Skeletal muscle satellite cell (primary cell): ENCODE results near the gene PNPLA2.

Experiments
- H3K27me3 ChIP-seq: 2 replicates; pipeline ENCODE4 v1.7.0; 2013; ENCODE audit warnings: low read length; ENCODE audit not compliant: control insufficient read depth, insufficient read depth
- H3K36me3 ChIP-seq: 2 replicates; pipeline ENCODE4 v1.7.0; 2013; ENCODE audit warnings: mild to moderate bottlenecking, control low read depth, low read length; ENCODE audit not compliant: insufficient read depth
- H3K4me1 ChIP-seq: 2 replicates; pipeline ENCODE4 v1.7.0; 2013; ENCODE audit warnings: low read length; ENCODE audit not compliant: control insufficient read depth, insufficient read depth
- H3K4me2 ChIP-seq: 2 replicates; pipeline ENCODE4 v1.7.0; 2013; ENCODE audit warnings: mild to moderate bottlenecking, low read length
- H3K4me3 ChIP-seq: 2 replicates; pipeline ENCODE4 v1.7.0; 2013; ENCODE audit warnings: low read length
- H3K9ac ChIP-seq: 2 replicates; pipeline ENCODE4 v1.7.0; 2013; ENCODE audit warnings: mild to moderate bottlenecking, low read depth, low read length, moderate library complexity
- H3K9me3 ChIP-seq: replicated peaks from 2 replicates; pipeline ENCODE4 v1.7.0; 2013; ENCODE audit warnings: mild to moderate bottlenecking, control low read depth, low read length

PNPLA2 gene

DNA sequence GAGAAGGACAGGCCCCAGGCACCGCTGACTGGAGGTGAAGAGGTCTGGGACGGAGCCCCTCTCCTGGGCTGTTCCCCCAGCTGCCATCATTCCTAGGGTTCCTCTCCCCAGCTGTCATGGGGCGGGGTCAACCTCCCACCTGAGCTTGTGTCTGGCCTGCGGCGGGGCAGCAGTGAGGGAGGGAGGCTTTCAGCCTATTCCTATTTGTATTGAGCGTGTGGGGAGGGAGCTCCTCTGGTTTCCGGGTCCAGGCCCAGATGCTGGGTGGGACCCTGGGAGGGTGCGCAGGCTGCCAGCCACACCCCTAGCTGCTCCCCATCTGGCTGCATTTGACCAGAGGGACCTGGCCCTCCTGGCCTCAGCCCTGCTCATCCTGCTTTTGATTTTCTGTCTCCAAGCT lies 37.7 kb downstream of the PNPLA2 start:
- Histone ChIP-seq H3K9ac (no peak overlapping the region), H3K36me3 (peaks cover 14% of the 10 kb centered on the region), H3K27me3 (no peaks in the 10 kb centered on the region), H3K4me3 (no peak overlapping the region), H3K4me1 (peaks cover 8% of the 10 kb centered on the region), H3K9me3 (no peaks in the 10 kb centered on the region), H3K4me2 (no peak overlapping the region)

DNA sequence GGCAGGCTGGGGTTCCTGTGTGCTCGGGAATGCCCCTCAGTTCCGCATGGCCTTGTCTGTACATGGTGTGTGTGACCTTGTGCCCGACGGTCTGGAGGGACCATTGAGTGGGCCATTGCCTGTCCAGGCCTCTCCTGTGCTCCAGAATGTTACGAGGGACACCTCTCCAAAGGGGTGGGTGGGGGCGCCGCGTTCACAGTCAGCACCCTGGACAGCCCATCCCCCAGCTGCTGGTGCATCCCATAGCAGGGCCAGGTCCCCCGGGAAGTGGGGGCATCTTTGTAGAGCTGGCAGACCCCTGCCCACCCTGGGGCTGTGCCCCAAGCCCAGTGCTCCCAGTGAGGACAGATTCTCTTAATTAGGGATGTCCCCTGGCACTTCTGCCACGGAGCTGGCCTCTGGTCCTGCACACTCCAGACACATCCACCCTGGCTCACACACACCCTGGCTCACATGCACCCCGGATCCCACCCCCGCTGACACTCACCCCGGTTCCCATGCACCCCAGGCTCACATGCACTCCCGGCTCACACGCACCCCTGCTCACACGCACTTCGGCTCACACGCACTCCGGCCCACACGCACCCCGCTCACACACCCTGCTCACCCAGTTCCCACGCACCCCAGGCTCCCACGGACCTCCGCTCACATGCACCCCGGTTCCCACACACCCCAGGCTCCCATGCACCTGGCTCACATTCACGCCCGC lies 39.5 kb downstream of the PNPLA2 start:
- no peak overlapping the region for H3K4me3 ChIP-seq
- no peak overlapping the region for H3K4me2 ChIP-seq
- H3K27me3 ChIP-seq, result no peaks in the 10 kb centered on the region
- H3K36me3 ChIP-seq, result peaks cover 23% of the 10 kb centered on the region
- H3K9ac ChIP-seq, result no peak overlapping the region
- no peaks in the 10 kb centered on the region for H3K9me3 ChIP-seq
- peaks cover 8% of the 10 kb centered on the region for H3K4me1 ChIP-seq

DNA sequence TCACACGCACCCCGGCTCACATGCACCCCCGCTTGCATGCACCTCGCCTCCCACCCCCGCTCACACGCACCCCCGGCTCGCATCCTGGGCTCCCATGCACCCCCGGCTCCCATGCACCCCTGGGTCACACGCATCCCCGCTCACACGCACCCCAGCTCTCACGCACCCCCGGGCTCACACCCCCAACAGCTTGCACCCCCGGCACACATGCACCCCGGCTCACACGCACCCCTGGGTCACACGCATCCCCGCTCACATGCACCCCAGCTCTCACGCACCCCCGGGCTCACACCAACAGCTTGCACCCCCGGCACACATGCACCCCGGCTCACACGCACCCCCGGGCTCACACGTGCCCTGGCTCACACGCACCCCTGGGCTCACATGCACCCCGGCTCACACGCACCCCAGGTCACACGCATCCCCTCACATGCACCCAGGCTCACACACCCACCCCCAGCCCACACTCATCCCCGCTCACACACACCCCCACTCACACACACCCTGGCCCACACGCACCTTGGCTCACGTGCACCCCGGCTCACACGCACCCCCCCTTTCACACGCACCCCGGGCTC lies 40.1 kb downstream of the PNPLA2 start:
- H3K36me3 ChIP-seq, result peaks cover 29% of the 10 kb centered on the region

DNA sequence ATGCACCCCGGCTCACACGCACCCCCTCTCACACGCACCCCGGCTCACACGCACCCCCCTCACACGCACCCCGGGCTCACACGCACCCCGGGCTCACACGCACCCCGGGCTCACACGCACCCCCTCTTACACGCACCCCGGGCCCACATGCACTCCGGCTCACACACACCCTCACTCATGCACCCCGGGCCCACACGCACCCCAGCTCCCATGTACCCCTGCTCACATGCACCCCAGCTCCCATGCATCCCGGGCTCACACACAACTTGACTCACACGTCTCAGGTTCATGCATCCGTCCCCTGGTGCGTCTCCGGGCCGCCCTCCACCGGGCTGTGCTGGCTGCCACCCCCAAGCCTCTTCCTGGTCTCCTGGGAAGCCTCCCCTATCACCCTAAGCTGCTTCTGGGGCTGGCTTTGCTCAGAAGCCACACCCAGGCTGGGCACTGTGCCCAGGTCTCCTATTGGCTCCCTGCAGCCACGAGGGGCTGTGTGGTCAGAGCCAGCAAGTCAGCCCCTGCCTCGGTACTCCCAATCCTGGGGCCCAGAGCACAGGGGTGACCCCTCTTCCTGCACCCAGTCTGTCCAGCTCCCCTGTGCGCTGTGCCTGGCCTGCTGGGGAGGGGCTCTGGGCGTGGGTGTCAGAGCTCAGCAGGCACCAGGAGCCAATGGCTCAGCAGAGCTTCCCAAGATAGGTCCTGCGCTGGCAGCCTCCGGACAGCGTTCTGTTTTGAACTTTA lies 40.8 kb downstream of the PNPLA2 start:
- Histone ChIP-seq H3K36me3 (peaks cover 36% of the 10 kb centered on the region), H3K9ac (no peak overlapping the region), H3K4me1 (peaks cover 8% of the 10 kb centered on the region), H3K27me3 (no peaks in the 10 kb centered on the region), H3K4me3 (no peak overlapping the region), H3K4me2 (peak overlapping the region; percentile 4), H3K9me3 (no peaks in the 10 kb centered on the region)

More for the DNA sequence above, 40.1 kb downstream of the PNPLA2 start:
- peaks cover 8% of the 10 kb centered on the region for H3K4me1 ChIP-seq
- no peak overlapping the region for H3K4me3 ChIP-seq
- H3K4me2 ChIP-seq, result no peak overlapping the region
- H3K27me3 ChIP-seq, result no peaks in the 10 kb centered on the region
- H3K9ac ChIP-seq, result no peak overlapping the region
- H3K9me3 ChIP-seq, result no peaks in the 10 kb centered on the region

DNA sequence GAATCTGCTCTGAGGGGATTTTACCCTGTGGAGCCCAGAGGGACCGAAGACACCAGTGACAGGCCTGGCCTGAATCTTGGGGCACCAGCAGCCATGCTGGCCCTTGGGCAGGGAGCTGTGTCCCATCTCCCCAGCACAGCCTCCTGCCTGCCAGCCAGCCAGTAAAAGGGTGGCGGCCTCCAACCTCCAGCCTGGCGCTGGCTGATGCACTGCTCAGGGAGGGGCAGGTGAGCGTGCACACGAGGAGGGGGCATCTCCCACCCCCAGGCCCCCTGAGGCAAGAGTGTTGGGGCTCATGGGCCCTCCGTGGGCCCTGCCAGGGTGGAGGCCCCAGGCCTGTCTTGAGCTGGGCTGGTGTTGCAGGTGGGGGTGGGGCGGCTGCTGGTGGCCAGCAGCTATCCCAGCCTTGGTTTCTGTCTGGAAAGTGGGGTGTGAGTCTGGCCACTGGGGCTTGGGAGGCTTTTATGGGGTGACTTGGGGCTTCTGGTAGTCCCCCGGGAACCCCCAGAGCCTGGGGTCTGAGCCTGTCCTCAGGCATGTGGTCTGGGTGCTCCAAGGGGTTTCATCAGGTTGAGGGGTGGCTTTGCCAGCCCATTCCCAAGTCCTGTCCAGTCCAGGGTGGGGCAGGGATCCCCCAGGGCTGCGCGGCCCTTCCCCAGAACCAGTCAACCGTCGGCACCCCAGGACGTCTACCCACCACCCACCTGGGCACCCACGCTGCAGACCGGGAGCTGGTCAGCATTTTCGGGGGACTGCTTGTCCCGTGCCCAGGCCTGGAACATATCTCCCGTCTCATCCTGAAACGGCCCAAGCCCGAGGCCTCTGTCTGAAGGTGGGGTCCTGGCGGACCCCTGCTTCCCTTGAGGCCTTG lies 41.8 kb downstream of the PNPLA2 start:
- no peak overlapping the region for H3K9ac ChIP-seq
- no peaks in the 10 kb centered on the region for H3K27me3 ChIP-seq
- H3K4me1 ChIP-seq, result peaks cover 8% of the 10 kb centered on the region
- H3K4me3 ChIP-seq, result no peak overlapping the region
- no peaks in the 10 kb centered on the region for H3K9me3 ChIP-seq
- H3K36me3 ChIP-seq, result peaks cover 42% of the 10 kb centered on the region
- H3K4me2 ChIP-seq, result no peak overlapping the region

DNA sequence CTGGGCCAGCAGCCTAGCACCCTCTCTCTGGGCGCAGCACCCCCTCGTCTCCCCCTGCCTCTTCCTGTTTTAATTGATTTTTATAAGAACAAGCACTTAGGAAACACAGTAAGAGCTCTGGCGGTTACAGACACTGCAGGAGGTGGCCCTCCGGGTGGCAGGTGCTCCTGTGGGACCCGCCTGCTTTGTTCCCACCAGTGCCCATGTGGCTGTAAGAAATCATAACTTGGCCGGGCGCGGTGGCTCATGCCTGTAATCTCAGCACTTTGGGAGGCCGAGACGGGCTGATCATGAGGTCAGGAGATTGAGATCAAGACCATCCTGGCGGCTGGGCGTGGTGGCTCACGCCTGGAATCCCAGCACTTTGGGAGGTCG lies 42.4 kb downstream of the PNPLA2 start:
- Histone ChIP-seq H3K9me3 (no peaks in the 10 kb centered on the region), H3K4me2 (no peak overlapping the region), H3K36me3 (peaks cover 44% of the 10 kb centered on the region), H3K9ac (no peak overlapping the region), H3K27me3 (no peaks in the 10 kb centered on the region), H3K4me1 (peaks cover 8% of the 10 kb centered on the region), H3K4me3 (no peak overlapping the region)

DNA sequence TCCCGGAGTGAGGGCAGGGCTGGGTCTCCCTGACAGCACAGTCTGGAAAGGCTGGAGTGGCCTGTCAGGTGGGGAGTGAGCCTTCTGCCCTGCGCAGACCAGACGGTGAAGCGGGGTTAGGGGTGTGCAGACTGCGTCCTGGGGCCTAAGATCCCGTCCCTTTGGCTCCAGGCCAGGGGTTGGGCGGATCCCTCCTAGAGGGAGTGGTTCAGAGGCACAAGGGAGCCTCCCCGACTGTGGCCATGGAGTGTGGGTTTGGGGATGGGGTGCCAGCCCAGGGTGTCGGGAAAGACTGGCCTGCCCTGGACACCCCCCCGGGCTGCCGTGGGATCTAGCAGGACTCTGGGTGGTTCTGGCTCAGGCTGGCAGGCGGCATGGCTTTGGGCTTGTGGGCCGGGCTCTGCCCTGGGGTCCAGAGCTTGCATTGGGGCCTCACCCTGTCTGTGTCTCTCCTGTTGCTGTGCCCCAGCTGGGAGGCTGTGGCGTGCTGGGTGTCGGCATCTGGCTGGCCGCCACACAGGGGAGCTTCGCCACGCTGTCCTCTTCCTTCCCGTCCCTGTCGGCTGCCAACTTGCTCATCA lies 43.5 kb downstream of the PNPLA2 start:
- no peaks in the 10 kb centered on the region for H3K27me3 ChIP-seq
- H3K9me3 ChIP-seq, result no peaks in the 10 kb centered on the region
- H3K9ac ChIP-seq, result no peak overlapping the region
- peaks cover 53% of the 10 kb centered on the region for H3K36me3 ChIP-seq
- peaks cover 8% of the 10 kb centered on the region for H3K4me1 ChIP-seq
- H3K4me2 ChIP-seq, result no peak overlapping the region
- H3K4me3 ChIP-seq, result no peak overlapping the region

DNA sequence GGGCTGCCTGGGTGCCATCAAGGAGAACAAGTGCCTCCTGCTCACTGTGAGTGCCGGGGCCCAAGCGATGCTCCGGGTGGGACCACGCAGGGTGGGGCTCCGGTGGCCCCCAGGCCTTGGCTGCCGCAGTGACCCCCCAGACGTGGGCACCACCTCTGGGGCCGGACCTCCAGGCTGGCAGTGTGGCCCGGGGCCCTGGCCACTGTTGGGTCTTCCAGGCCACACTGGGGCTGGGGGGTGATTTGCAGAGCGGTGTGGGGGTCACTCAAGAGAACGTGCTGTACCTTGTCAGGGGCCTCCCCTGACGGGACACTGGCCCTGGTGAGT lies 43.9 kb downstream of the PNPLA2 start:
- Histone ChIP-seq H3K9ac (no peak overlapping the region), H3K27me3 (no peaks in the 10 kb centered on the region), H3K4me3 (no peak overlapping the region), H3K4me2 (no peak overlapping the region), H3K4me1 (peaks cover 8% of the 10 kb centered on the region), H3K9me3 (no peaks in the 10 kb centered on the region), H3K36me3 (peaks cover 53% of the 10 kb centered on the region)

DNA sequence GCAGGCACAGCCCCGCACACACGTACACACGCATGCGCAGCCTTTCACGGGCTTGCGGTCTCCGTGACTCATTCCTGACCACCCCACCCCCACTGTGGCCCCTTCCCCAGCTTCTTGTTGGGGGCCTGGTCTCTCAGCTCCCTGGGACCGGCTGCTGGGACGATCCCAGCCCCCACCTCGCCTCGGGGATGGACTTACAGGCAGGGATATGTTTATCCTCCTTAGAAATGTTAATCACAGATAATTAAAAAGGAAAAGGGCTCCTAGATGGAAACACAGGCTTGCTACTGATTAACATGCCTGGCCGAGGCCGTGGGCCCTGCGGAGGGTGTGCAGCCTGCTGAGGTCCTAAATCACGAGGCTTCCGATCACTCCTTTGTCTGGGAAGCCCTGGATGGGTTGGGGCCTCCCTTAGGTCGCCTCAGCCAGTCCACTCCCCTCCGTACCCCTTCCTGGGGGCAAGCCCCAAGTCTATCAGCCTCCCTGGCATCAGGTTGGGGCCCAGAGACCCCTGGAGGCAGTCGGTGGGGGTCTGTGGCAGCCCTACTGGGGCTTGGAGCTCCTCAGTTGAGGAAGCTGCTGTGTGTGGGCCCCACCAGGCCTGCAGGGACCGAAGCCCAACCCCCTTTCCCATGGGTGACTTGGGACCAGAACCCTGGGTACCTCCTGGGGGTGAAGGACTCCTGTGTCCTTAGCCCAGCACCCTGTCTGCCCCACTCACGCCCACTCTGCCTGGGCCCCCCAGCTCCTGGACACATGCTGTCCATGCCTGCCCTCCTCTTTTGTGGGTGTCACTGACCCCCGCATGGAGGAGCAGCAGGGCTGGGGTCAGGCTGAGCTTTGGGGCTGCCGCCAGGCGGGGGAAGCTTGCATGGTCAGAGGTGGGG lies 44.6 kb downstream of the PNPLA2 start:
- H3K4me3 ChIP-seq, result no peak overlapping the region
- no peaks in the 10 kb centered on the region for H3K27me3 ChIP-seq
- H3K4me1 ChIP-seq, result peaks cover 8% of the 10 kb centered on the region
- H3K9me3 ChIP-seq, result no peaks in the 10 kb centered on the region
- H3K36me3 ChIP-seq, result peaks cover 49% of the 10 kb centered on the region
- no peak overlapping the region for H3K4me2 ChIP-seq
- no peak overlapping the region for H3K9ac ChIP-seq

DNA sequence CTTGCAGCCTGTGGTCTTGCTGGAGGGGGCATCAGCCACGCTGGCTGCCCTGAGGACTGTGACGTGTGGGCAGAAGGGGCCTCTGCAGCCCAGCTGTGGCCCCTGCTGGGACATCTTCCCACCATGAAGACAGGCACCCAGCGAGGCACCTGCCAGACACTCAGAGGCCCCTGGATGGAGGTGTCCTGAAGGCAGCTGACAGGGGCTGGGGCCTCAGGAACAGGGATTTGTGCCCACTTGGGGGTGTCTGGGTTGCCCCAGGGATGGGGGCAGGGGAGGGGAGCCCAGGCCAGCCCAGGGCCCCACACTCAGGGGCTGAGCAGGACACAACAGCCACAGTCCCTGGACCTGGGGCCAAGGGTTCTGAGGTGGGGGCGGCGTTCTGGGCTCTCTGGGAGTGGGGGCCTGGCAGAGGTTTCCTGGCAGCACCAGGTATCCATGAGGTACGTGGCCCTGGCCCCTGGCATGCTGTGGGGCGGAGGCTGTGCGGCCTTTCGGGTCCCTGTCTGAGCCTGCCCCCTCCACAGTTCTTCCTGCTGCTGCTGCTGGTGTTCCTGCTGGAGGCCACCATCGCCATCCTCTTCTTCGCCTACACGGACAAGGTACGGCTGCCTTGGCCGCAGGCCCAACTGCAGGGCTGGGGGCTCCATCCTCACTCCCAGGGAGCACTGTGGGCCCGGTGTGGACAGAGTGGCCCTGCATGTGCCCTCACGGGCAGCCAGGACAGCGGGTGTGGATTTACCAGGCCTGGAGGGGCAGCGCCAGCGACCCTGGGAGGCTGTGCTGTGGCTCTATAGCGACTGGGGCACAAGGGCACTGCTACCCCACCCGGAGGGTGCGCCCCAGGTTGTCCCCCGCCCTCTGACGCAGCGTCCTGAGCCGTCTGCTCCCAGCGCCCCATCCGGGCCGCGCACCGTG lies 45.5 kb downstream of the PNPLA2 start:
- H3K9me3 ChIP-seq, result no peaks in the 10 kb centered on the region
- no peak overlapping the region for H3K9ac ChIP-seq
- peaks cover 8% of the 10 kb centered on the region for H3K4me1 ChIP-seq
- H3K4me3 ChIP-seq, result no peak overlapping the region
- peaks cover 51% of the 10 kb centered on the region for H3K36me3 ChIP-seq
- H3K27me3 ChIP-seq, result no peaks in the 10 kb centered on the region
- H3K4me2 ChIP-seq, result no peak overlapping the region
